ENCODE measurements around the gene JAKMIP3.

DNA sequence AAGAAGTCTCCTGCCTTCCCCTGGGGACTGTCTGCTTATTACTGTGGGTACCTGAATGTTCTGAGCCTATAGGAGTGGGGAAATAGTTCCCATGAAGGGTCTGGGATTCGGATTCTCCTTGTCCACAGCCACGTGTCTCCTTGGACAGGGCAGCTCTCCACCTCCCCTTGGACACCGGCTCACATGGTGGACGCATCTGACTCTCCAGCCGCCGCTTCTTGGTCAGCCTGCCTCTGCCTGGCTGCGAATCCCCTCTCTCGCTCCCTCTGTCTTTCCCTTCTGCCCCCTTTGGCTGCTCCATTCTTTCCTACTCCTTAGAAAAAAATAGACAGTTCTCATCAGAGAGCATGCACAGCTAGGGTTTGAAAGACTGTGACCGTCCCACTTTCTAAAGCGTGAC lies 46.9 kb downstream of the JAKMIP3 start:
- no peak for TF ChIP-seq PRDM15 (CRISPR knock-in tag; IDR thresholded peaks at IDR 0.05)
- no peak for TF ChIP-seq POLR2A (IDR thresholded peaks at IDR 0.05; ENCODE audit: low read depth, low read length)
- TF ChIP-seq SP1 (IDR thresholded peaks at IDR 0.05; ENCODE audit: low read depth, low read length), result no peak
- no peak for TF ChIP-seq GATAD2B (conservative IDR thresholded peaks at IDR 0.05; ENCODE audit: low read depth)
- TF ChIP-seq MXI1 (IDR thresholded peaks at IDR 0.05; ENCODE audit: low read depth, low read length), result no peak
- TF ChIP-seq YY1 (IDR thresholded peaks at IDR 0.05; ENCODE audit: low read depth, low read length), result no peak
- TF ChIP-seq POLR2AphosphoS5 (IDR thresholded peaks at IDR 0.05; ENCODE audit: low read length), result no peak
- TF ChIP-seq CTCF (IDR thresholded peaks at IDR 0.05 in 2 of 3, conservative IDR thresholded peaks at IDR 0.05 in 1 of 3; ENCODE audit: control insufficient read depth in 2 of 3, extremely low read depth in 1 of 3, insufficient read depth in 1 of 3, low read depth in 3 of 3, low read length in 3 of 3), result no peak
- no peak for TF ChIP-seq POLR2AphosphoS2 (IDR thresholded peaks at IDR 0.05; ENCODE audit: low read depth, low read length)
- no peak for TF ChIP-seq ZSCAN29 (IDR thresholded peaks at IDR 0.05)
- TF ChIP-seq TAF1 (IDR thresholded peaks at IDR 0.05; ENCODE audit: borderline replicate concordance, low read depth, low read length), result no peak
- no peak for TF ChIP-seq SIN3A (IDR thresholded peaks at IDR 0.05; ENCODE audit: low read depth, low read length)

All from GM12878 (cell line).